Cardiac muscle cell (in vitro differentiated cells and primary cell): ENCODE measurements around the gene CYCS. TPM values are rescaled to one million over a fixed set of nuclear protein-coding genes. Genes with fewer than 3 reads are reported as not detected.

Experiments used
- DNase-seq, 2 donors: peaks; one replicate each; pipeline versions ENCODE4 v3.0.0 to v3.0.0-alpha.2; 2010 to 2017; ENCODE audit warnings: low read depth in 1 of 2, low spot score in 1 of 2
- H3K27ac ChIP-seq: fragments of 200-600 bp; sonication (generic); 2 replicates; pipeline ENCODE4 v1.5.1; 2016
- H3K27me3 ChIP-seq: fragments of 200-600 bp; sonication (generic); 2 replicates; pipeline ENCODE4 v1.6.0; 2016; ENCODE audit warnings: control low read depth
- H3K36me3 ChIP-seq: fragments of 200-600 bp; sonication (generic); 2 replicates; pipeline ENCODE4 v1.5.1; 2016; ENCODE audit warnings: control low read depth
- H3K4me1 ChIP-seq: fragments of 200-600 bp; sonication (generic); 2 replicates; pipeline ENCODE4 v1.8.1; 2017; ENCODE audit warnings: low read depth, mild to moderate bottlenecking, mixed run types
- H3K4me3 ChIP-seq: fragments of 200-600 bp; sonication (generic); 2 replicates; pipeline ENCODE4 v1.5.1; 2016; ENCODE audit warnings: mild to moderate bottlenecking
- H3K9me3 ChIP-seq: fragments of 200-600 bp; sonication (generic); 2 replicates; pipeline ENCODE4 v1.5.1; 2017; ENCODE audit warnings: low read depth, mild to moderate bottlenecking, control low read depth
- CTCF ChIP-seq: IDR thresholded peaks from 2 replicates; pipeline ENCODE4 v1.5.1; 2012; ENCODE audit warnings: low read depth, mild to moderate bottlenecking, low read length
- polyA plus RNA-seq: library from polyadenylated mRNA; unstranded; fragments of >200 nt; fragmentation: Nextera tagmentation; extraction: Ambion mirVana; gene quantifications from 2 replicates; pipeline ENCODE4 v1.2.1, GENCODE V29; 2016
- total RNA-seq: library from RNA; depleted of rRNA; stranded (reverse); fragments of >200 nt; gene quantifications from 2 replicates; pipeline ENCODE4 v1.2.3, GENCODE V29; 2016

CYCS gene
- total and polyA plus RNA-seq, 2 experiments from 2014 or later = 38.7 to 489 TPM

DNA sequence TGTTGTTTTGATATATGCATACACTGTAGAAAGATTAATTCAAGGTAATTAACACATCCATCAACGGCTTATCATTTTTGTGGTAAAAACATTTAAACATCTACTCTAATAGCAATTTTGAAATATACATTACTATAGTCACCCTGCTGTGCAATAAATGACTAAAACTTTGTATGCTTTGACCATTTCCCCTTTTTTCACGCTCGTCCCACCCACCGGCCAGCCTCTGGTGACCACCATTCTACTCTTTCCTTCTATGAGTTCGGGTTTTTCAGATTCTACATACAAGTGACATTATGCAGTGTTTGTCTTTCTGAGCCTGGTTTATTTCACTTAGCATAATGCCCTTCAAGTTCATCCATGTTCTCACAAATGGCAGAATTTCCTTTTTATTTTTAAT lies 21.3 kb downstream of the CYCS start:
- Histone ChIP-seq H3K36me3 (no peaks in the 10 kb centered on the region), H3K4me3 (no peak overlapping the region), H3K9me3 (no peaks in the 10 kb centered on the region), H3K4me1 (no peaks in the 10 kb centered on the region), H3K27ac (no peak overlapping the region), H3K27me3 (no peaks in the 10 kb centered on the region)
- no peak for DNase-seq
- TF ChIP-seq CTCF = no peak

- peak in 1 of 2 donors; percentile 21 for DNase-seq
- no peak overlapping the region for H3K27ac ChIP-seq
- no peaks in the 10 kb centered on the region for H3K36me3 ChIP-seq
- no peak for TF ChIP-seq CTCF
- no peaks in the 10 kb centered on the region for H3K4me1 ChIP-seq
- no peaks in the 10 kb centered on the region for H3K9me3 ChIP-seq
- H3K4me3 ChIP-seq = no peak overlapping the region
- H3K27me3 ChIP-seq = no peaks in the 10 kb centered on the region
These were observed 23.2 kb downstream of the CYCS start for GRCh38 chr7:25101817-25102216.

DNA sequence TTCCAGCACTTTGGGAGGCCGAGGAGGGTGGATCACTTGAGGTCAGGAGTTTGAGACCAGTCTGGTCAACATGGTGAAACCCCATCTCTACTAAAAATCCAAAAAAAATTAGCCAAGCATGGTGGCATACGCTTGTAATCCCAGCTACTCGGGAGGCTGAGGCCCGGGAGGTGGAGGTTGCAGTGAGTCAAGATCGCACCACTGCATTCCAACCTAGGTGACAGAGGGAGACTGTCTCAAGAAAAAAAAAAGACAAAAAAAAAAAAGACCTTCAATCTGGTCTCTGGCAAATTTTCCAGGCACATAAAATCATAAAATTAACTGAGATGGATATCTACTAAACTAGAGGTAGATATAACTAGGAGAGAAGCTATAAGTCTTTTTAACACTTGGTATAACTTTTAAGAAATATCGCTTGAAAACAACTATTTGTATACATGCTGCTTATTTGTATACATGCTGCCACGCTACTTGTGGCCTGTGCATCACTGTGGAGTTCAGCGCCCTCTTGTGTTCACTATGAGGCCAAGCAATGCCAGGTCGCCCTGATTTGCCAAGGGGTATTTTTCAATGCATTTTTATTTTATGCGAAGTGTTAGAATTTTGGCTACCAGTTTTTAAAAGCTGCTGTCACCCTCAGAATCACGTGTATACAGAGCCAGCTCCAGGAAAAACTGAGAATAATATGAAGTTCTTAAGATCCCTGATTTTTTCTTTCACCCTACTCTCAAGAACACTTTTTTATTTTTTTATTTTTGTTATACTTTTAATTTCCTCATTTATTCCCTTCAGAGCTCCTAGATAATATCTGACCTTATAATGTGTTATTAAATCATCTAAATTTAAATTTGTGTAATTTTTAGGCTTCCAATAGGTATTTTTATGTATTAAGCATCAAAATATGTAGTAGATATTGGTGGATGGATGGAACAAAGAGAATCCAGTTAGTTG lies 26.7 kb downstream of the CYCS start:
- Histone ChIP-seq H3K9me3 (no peaks in the 10 kb centered on the region), H3K27me3 (no peaks in the 10 kb centered on the region), H3K27ac (no peak overlapping the region), H3K4me1 (no peaks in the 10 kb centered on the region), H3K36me3 (no peaks in the 10 kb centered on the region), H3K4me3 (no peak overlapping the region)
- TF ChIP-seq CTCF = peak; percentile 95
- DNase-seq = peak; percentile 70 to 80

- H3K4me1 ChIP-seq = peaks cover 4% of the 10 kb centered on the region
- peak in 1 of 2 donors; percentile 55 for DNase-seq
- no peaks in the 10 kb centered on the region for H3K36me3 ChIP-seq
- no peak overlapping the region for H3K4me3 ChIP-seq
- H3K27ac ChIP-seq = no peak overlapping the region
- H3K27me3 ChIP-seq = no peaks in the 10 kb centered on the region
- TF ChIP-seq CTCF = no peak
- H3K9me3 ChIP-seq = no peaks in the 10 kb centered on the region
These were observed 29.3 kb downstream of the CYCS start for GRCh38 chr7:25095516-25096345.

DNA sequence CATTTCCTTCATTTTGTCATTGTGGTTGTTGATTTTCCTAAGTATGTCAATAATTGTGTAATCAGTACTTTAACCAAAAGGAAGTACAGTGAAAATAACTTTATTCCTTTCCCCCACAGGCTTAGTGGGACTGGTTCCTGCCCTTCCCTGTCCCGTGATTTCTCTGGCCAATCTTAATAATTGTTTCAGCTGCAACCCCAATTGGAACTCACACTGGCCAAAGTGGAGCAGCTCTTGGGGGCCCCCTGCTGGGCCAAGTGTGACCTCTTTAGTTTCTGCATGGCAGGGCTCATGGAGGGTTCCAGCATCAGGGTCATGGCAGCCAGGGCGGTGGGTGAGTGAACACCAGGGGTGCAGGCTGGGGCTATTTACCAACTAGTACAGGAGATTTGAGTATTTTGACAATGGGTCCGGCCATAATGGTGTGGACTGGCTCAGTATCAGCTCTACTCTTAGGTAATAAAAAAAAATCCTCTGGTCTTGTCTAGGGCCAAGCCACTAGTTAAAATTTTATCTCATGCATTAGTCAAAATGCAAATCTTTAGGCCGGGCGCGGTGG lies 31.7 kb downstream of the CYCS start:
- peak; percentile 91 for TF ChIP-seq CTCF
- peaks cover 10% of the 10 kb centered on the region for H3K4me1 ChIP-seq

More for the DNA sequence above, 31.7 kb downstream of the CYCS start:
- peak; percentile 78 to 85 for DNase-seq
- H3K27me3 ChIP-seq = no peaks in the 10 kb centered on the region
- H3K36me3 ChIP-seq = no peaks in the 10 kb centered on the region
- H3K9me3 ChIP-seq = no peaks in the 10 kb centered on the region
- H3K27ac ChIP-seq = no peak overlapping the region
- H3K4me3 ChIP-seq = no peak overlapping the region
